IMR-90 (cell line): ENCODE results near the gene TENM3. TPM values are rescaled to one million over a fixed set of nuclear protein-coding genes. Genes with fewer than 3 reads are reported as not detected.

Experiments used
- ATAC-seq: fragments of 200-7000 bp; cut with Tn5 transposase; 2 replicates; pipeline ENCODE4 v1.9.1; 2020; ENCODE audit warnings: low read depth, mild to moderate bottlenecking, moderate library complexity
- BruUV-seq: library from RNA; stranded (reverse); fragments of 400-500 nt; replicated peaks from 2 replicates; lab custom pipeline; 2021; lab: Mats Ljungman, UMichigan
- CTCF ChIA-PET: fragments of 300-600 bp; formaldehyde crosslinking; extraction: SDS; loops from one replicate; lab custom pipeline; 2021; ENCODE audit warnings: antibody characterized with exemption; lab: Yijun Ruan, JAX
- POLR2A ChIA-PET: fragments of 300-600 bp; sonication (Branson Sonifier 250); formaldehyde crosslinking; loops from one replicate; lab custom pipeline; 2022; ENCODE audit warnings: antibody characterized with exemption; ENCODE audit not compliant: unreplicated experiment; lab: Charles Lee
- DNase-seq: peaks from one replicate; pipeline ENCODE4 v3.0.0; 2013
- H2AFZ ChIP-seq: replicated peaks from 2 replicates; pipeline ENCODE3; 2013; ENCODE audit warnings: low read length, mild to moderate bottlenecking; ENCODE audit not compliant: poor library complexity
- H2AK5ac ChIP-seq: 2 replicates; pipeline ENCODE4 v1.6.1; 2013; ENCODE audit warnings: low read depth, low read length, inconsistent platforms
- H2AK9ac ChIP-seq: replicated peaks from 2 replicates; pipeline ENCODE3; 2013; ENCODE audit warnings: mild to moderate bottlenecking, low read depth, low read length, moderate library complexity; ENCODE audit not compliant: poor library complexity
- H2BK120ac ChIP-seq: 2 replicates; pipeline ENCODE4 v1.6.1; 2013; ENCODE audit warnings: low read depth, low read length, inconsistent platforms
- H2BK15ac ChIP-seq: 3 replicates; pipeline ENCODE4 v1.6.1; 2013; ENCODE audit warnings: low read depth, low read length, inconsistent platforms
- H2BK20ac ChIP-seq: 2 replicates; pipeline ENCODE4 v1.6.1; 2013; ENCODE audit warnings: low read depth, mild to moderate bottlenecking, inconsistent platforms, low read length, moderate library complexity
- H2BK5ac ChIP-seq: 2 replicates; pipeline ENCODE4 v1.6.1; 2013; ENCODE audit warnings: mild to moderate bottlenecking, low read depth, low read length, inconsistent platforms; ENCODE audit not compliant: poor library complexity, severe bottlenecking
- H3K14ac ChIP-seq: replicated peaks from 2 replicates; pipeline ENCODE4 v1.6.1; 2013; ENCODE audit warnings: low read depth, low read length, inconsistent platforms
- H3K18ac ChIP-seq: 2 replicates; pipeline ENCODE4 v1.6.1; 2013; ENCODE audit warnings: low read depth, low read length, control low read depth
- H3K23ac ChIP-seq: 2 replicates; pipeline ENCODE4 v1.6.1; 2013; ENCODE audit warnings: low read depth, low read length, inconsistent platforms
- H3K27ac ChIP-seq: 2 replicates; pipeline ENCODE4 v1.5.1; 2013; ENCODE audit warnings: mild to moderate bottlenecking, control low read depth, low read length; ENCODE audit not compliant: insufficient read depth
- H3K27me3 ChIP-seq: 2 replicates; pipeline ENCODE4 v1.6.1; 2013; ENCODE audit warnings: low read length; ENCODE audit not compliant: control insufficient read depth, insufficient read depth
- H3K36me3 ChIP-seq: 2 replicates; pipeline ENCODE4 v1.6.1; 2013; ENCODE audit warnings: low read length, mixed read lengths; ENCODE audit not compliant: control insufficient read depth, insufficient read depth
- H3K4ac ChIP-seq: 2 replicates; pipeline ENCODE4 v1.6.1; 2013; ENCODE audit warnings: low read depth, low read length, inconsistent platforms
- H3K4me1 ChIP-seq: 2 replicates; pipeline ENCODE4 v1.6.1; 2013; ENCODE audit warnings: low read length, mixed read lengths; ENCODE audit not compliant: control insufficient read depth, insufficient read depth
- H3K4me2 ChIP-seq: 2 replicates; pipeline ENCODE4 v1.6.1; 2013; ENCODE audit warnings: low read depth, mild to moderate bottlenecking, control low read depth, low read length, moderate library complexity
- H3K4me3 ChIP-seq: 2 replicates; pipeline ENCODE4 v1.5.1; 2013; ENCODE audit warnings: low read depth, mild to moderate bottlenecking, control low read depth, low read length, moderate library complexity; ENCODE audit not compliant: insufficient read depth
- H3K56ac ChIP-seq: 2 replicates; pipeline ENCODE4 v1.6.1; 2013; ENCODE audit warnings: low read length, inconsistent platforms; ENCODE audit not compliant: insufficient read depth; ENCODE audit errors: extremely low read depth
- H3K79me1 ChIP-seq, 2 experiments: 2 replicates each; pipeline ENCODE4 v1.6.1; 2013; ENCODE audit warnings: low read length in 2 of 2, inconsistent platforms in 1 of 2, low read depth in 1 of 2
- H3K9ac ChIP-seq: 2 replicates; pipeline ENCODE4 v1.6.1; 2013; ENCODE audit warnings: low read depth, low read length, control low read depth
- H3K9me1 ChIP-seq: 2 replicates; pipeline ENCODE4 v1.6.1; 2013; ENCODE audit warnings: low read length, inconsistent platforms; ENCODE audit not compliant: insufficient read depth
- H3K9me3 ChIP-seq: 2 replicates; pipeline ENCODE4 v1.6.1; 2013; ENCODE audit warnings: low read length; ENCODE audit not compliant: control insufficient read depth, insufficient read depth
- H4K20me1 ChIP-seq: 2 replicates; pipeline ENCODE4 v1.6.1; 2013; ENCODE audit warnings: low read length, inconsistent platforms; ENCODE audit not compliant: insufficient read depth
- H4K5ac ChIP-seq: 2 replicates; pipeline ENCODE4 v1.6.1; 2013; ENCODE audit warnings: mild to moderate bottlenecking, low read depth, low read length, control low read depth
- H4K8ac ChIP-seq, 2 experiments: 2 replicates each; pipeline ENCODE4 v1.6.1; 2013; ENCODE audit warnings: low read depth in 2 of 2, low read length in 2 of 2, control low read depth in 1 of 2, inconsistent platforms in 1 of 2
- H4K91ac ChIP-seq: 2 replicates; pipeline ENCODE4 v1.6.1; 2013; ENCODE audit warnings: low read depth, low read length, inconsistent platforms; ENCODE audit not compliant: insufficient read depth
- BHLHE40 ChIP-seq: fragments of 150-350 bp; IDR thresholded peaks from 2 replicates; pipeline ENCODE4 v1.6.1; 2016; ENCODE audit warnings: mild to moderate bottlenecking, low read depth, low read length
- CEBPB ChIP-seq: IDR thresholded peaks from 2 replicates; pipeline ENCODE4 v1.6.1; 2012; ENCODE audit warnings: low read depth, low read length, improper control_type of control experiment
- CTCF ChIP-seq: conservative IDR thresholded peaks from 2 replicates; pipeline ENCODE4 v1.5.1; 2012; ENCODE audit warnings: mild to moderate bottlenecking, low read depth, low read length, improper control_type of control experiment
- ELK1 ChIP-seq: fragments of 150-350 bp; IDR thresholded peaks from 2 replicates; pipeline ENCODE4 v1.6.1; 2016; ENCODE audit warnings: low read depth, mild to moderate bottlenecking, low read length, moderate library complexity, borderline replicate concordance
- MAFK ChIP-seq: IDR thresholded peaks from 2 replicates; pipeline ENCODE4 v1.6.1; 2012; ENCODE audit warnings: low read depth, low read length, improper control_type of control experiment
- MAZ ChIP-seq: IDR thresholded peaks from 2 replicates; pipeline ENCODE4 v1.6.1; 2012; ENCODE audit warnings: low read depth, mild to moderate bottlenecking, low read length, improper control_type of control experiment, moderate library complexity, borderline replicate concordance
- NFE2L2 ChIP-seq: fragments of 150-350 bp; IDR thresholded peaks from 2 replicates; pipeline ENCODE4 v1.6.1; 2016; ENCODE audit warnings: low read depth, mild to moderate bottlenecking, low read length
- POLR2A ChIP-seq: IDR thresholded peaks from 2 replicates; pipeline ENCODE4 v1.6.1; 2012; ENCODE audit warnings: mild to moderate bottlenecking, low read depth, low read length
- RAD21 ChIP-seq: IDR thresholded peaks from 2 replicates; pipeline ENCODE4 v1.6.1; 2012; ENCODE audit warnings: low read length, improper control_type of control experiment
- RCOR1 ChIP-seq: IDR thresholded peaks from 2 replicates; pipeline ENCODE4 v1.6.1; 2012; ENCODE audit warnings: mild to moderate bottlenecking, low read length, improper control_type of control experiment; ENCODE audit not compliant: insufficient replicate concordance
- RFX5 ChIP-seq: IDR thresholded peaks from 2 replicates; pipeline ENCODE4 v1.8.0; 2012; ENCODE audit warnings: low read depth, mild to moderate bottlenecking, low read length, moderate library complexity
- SMC3 ChIP-seq: fragments of 150-350 bp; IDR thresholded peaks from 2 replicates; pipeline ENCODE4 v1.6.1; 2016; ENCODE audit warnings: low read depth, mild to moderate bottlenecking, antibody characterized with exemption, low read length, moderate library complexity
- USF2 ChIP-seq: fragments of 150-350 bp; IDR thresholded peaks from 2 replicates; pipeline ENCODE4 v1.6.1; 2017; ENCODE audit warnings: mild to moderate bottlenecking, antibody characterized with exemption, low read length, low read depth
- WGBS, 2 experiments: methylation state at CpG; one replicate each; pipeline versions ENCODE4 v1.1.5 to v1.1.7; 2013; ENCODE audit warnings: missing lambda C conversion rate in 2 of 2; ENCODE audit not compliant: insufficient read length in 1 of 2; ENCODE audit errors: extremely low coverage in 2 of 2; 5-methylcytosine and 5-hydroxymethylcytosine counted together
- dilution Hi-C: fragments of 300-500 bp; cut with HindIII; formaldehyde crosslinking; loops from one replicate; pipeline ENCODE4 v1.14.3; 2018; ENCODE audit warnings: low sequenced_read_pairs; ENCODE audit not compliant: unreplicated experiment
- in situ Hi-C: fragments of 300-500 bp; cut with MboI; formaldehyde crosslinking; loops from 3 replicates; pipeline ENCODE4 v1.14.3; 2019; ENCODE audit warnings: low sequenced_read_pairs, inconsistent platforms, mixed read lengths
- intact Hi-C: fragments of 100-400 bp; cut with micrococcal nuclease; formaldehyde crosslinking; loops from 2 replicates; pipeline ENCODE4 v1.10.0; 2022
- polyA plus RNA-seq, 3 experiments: library from polyadenylated mRNA; depleted of rRNA; stranded (reverse); fragments of >200 nt; gene quantifications; 2 replicates each; pipeline ENCODE4 v1.2.3, GENCODE V29; 2012; ENCODE audit warnings: low replicate concordance in 1 of 3
- total RNA-seq: library from RNA; depleted of rRNA; stranded (reverse); fragments of >200 nt; gene quantifications from 2 replicates; pipeline ENCODE4 v1.2.3, GENCODE V29; 2012

Gene TENM3
- total and polyA plus RNA-seq, 2 of the 4 experiments (the other 2 are of a cell fraction) = 29.9 to 173 TPM

- ChIA-PET CTCF (no interaction called here), POLR2A (no interaction called here)
These were observed 17.8 kb upstream of the TENM3 start for GRCh38 chr4:182225257-182225852.

More at GRCh38 chr4:182225257-182225852, 17.8 kb upstream of the TENM3 start:
- Histone ChIP-seq H4K91ac (no peak overlapping the region), H3K9me1 (0 out of 2 replicates have a peak, but pooled peaks cover 3% of the 10 kb centered on the region), H4K20me1 (no peaks in the 10 kb centered on the region), H2BK15ac (no peak overlapping the region), H2BK20ac (no peak overlapping the region), H4K5ac (no peak overlapping the region), H3K14ac (no peak overlapping the region), H3K4me1 (0 out of 2 replicates have a peak, but pooled peaks cover 2% of the 10 kb centered on the region), H3K27me3 (no peaks in the 10 kb centered on the region), H3K23ac (no peak overlapping the region), H3K4ac (no peak overlapping the region), H3K56ac (no peak overlapping the region), H3K79me1 (peaks cover 2% of the 10 kb centered on the region in 2 experiments; a peak in 1 of 4 replicates), H2AK9ac (no peak overlapping the region), H2BK5ac (no peak overlapping the region), H2AFZ (no peak overlapping the region), H3K18ac (no peak overlapping the region), H3K4me2 (no peak overlapping the region), H4K8ac (no peak overlapping the region), H2BK120ac (no peak overlapping the region), H3K36me3 (no peaks in the 10 kb centered on the region), H3K4me3 (no peak overlapping the region), H3K9me3 (no peaks in the 10 kb centered on the region), H3K9ac (no peak overlapping the region), H3K27ac (no peak overlapping the region), H2AK5ac (no peak overlapping the region; the same call in 1 of the 2 replicates)
- DNase-seq = no peak
- BruUV-seq = no TSS peak
- intact Hi-C loops (no loop called here), dilution Hi-C loops (no loop called here), in situ Hi-C loops (no loop called here)
- no peak for TF ChIP-seq CEBPB
- TF ChIP-seq CTCF = no peak
- TF ChIP-seq MAFK = no peak
- no peak for TF ChIP-seq USF2
- no peak for TF ChIP-seq SMC3
- TF ChIP-seq ELK1 = no peak
- TF ChIP-seq RAD21 = no peak
- TF ChIP-seq RCOR1 = no peak
- TF ChIP-seq POLR2A = no peak
- no peak for TF ChIP-seq RFX5
- TF ChIP-seq MAZ = no peak
- TF ChIP-seq NFE2L2 = no peak
- TF ChIP-seq BHLHE40 = no peak
- no peak for ATAC-seq
- WGBS, 2 experiments = 98% methylated on average over 6 of the region's 9 CpGs; no CpG with 5 or more reads in 1 of the 2 experiments
